ENCODE results near the gene NTRK3. TPM values are rescaled to one million over a fixed set of nuclear protein-coding genes. Genes with fewer than 3 reads are reported as not detected.
A peak's percentile ranks its signal among the peaks of the same experiment; 100 is the strongest.

Gene NTRK3
- total and polyA plus RNA-seq, 12 donors = 1.6 to 8.5 (median 3.3) TPM

DNA sequence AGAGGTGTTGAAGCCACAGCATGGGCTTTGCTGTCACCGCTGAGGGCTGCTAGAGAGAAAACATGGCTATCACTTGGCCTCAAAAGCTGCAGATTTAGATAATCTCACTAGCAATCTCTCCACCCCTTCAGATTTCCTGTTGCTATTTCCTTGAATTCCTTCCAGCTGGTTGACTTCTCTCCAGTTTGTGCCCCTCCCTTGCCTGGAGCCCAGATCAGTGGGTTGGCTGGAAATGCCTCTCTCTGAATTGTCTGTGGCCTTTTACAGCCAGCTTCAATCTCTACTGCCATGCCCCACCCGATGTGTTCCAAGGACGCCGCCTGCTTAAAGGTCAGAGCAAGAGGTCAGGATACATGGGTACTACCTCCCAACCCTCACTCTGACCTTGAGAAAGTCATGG is 294.1 kb downstream of the NTRK3 start:
- no peaks in the 10 kb centered on the region for H3K27me3 ChIP-seq
- DNase-seq = no peak
- H3K4me1 ChIP-seq (replicated peaks in 1 of 2) = no peaks in the 10 kb centered on the region
- intact Hi-C loops (cut with DNase I) = no loop called here
- no peaks in the 10 kb centered on the region for H3K9me3 ChIP-seq (replicated peaks in 1 of 3)
- no peak overlapping the region for H3K4me3 ChIP-seq
- WGBS, 4 donors = 16 to 29% (median 21%) methylated on average over 4 of the region's 4 CpGs
- no peaks in the 10 kb centered on the region for H3K36me3 ChIP-seq (replicated peaks in 1 of 2)
- peak overlapping the region in 1 of 5 donors; percentile 10 for H3K27ac ChIP-seq
- no peak for TF ChIP-seq POLR2A (IDR thresholded peaks at IDR 0.05)
- TF ChIP-seq, protein P1, sequence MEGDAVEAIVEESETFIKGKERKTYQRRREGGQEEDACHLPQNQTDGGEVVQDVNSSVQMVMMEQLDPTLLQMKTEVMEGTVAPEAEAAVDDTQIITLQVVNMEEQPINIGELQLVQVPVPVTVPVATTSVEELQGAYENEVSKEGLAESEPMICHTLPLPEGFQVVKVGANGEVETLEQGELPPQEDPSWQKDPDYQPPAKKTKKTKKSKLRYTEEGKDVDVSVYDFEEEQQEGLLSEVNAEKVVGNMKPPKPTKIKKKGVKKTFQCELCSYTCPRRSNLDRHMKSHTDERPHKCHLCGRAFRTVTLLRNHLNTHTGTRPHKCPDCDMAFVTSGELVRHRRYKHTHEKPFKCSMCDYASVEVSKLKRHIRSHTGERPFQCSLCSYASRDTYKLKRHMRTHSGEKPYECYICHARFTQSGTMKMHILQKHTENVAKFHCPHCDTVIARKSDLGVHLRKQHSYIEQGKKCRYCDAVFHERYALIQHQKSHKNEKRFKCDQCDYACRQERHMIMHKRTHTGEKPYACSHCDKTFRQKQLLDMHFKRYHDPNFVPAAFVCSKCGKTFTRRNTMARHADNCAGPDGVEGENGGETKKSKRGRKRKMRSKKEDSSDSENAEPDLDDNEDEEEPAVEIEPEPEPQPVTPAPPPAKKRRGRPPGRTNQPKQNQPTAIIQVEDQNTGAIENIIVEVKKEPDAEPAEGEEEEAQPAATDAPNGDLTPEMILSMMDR (IDR thresholded peaks at IDR 0.05) = no peak

DNA sequence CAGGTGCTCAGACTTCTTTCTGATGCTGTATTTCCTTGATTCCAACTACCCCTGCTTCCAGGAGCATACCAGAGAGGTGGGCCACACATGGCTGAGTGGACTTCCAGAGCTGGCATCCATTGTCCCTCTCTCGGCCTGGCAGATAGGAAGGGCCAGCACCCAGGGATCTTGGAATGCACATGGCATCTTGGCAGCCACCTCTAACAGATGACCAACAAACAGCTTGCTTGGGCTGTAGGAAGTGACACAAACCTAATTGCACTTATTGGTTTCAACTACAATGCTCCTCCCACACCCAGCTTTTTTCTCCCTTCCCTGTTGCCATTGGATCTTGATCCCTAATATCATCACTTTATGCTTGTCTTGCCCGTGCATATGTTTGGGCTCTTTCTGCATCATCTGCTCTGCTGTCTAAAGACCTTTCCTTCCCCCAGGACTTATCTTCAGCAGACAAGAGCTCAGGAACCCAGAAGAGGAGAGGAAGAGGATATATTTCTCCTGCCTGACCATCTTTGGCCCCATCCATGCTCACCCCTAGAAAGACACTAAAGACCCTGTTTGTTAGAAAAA is 294.6 kb downstream of the NTRK3 start:
- Histone ChIP-seq H3K36me3 (replicated peaks in 1 of 2) (no peaks in the 10 kb centered on the region), H3K4me1 (replicated peaks in 1 of 2) (no peaks in the 10 kb centered on the region), H3K27ac (peak overlapping the region in 1 of 5 donors; percentile 10), H3K9me3 (replicated peaks in 1 of 3) (no peaks in the 10 kb centered on the region), H3K4me3 (no peak overlapping the region), H3K27me3 (no peaks in the 10 kb centered on the region)
- intact Hi-C loops (cut with DNase I) = no loop called here
- 69 to 83% (median 74%) methylated on average over 2 of the region's 2 CpGs for WGBS, 4 donors
- TF ChIP-seq POLR2A (IDR thresholded peaks at IDR 0.05) = no peak
- TF ChIP-seq, protein P1 (IDR thresholded peaks at IDR 0.05) = no peak
- DNase-seq = no peak

- Histone ChIP-seq H3K27ac (no peak overlapping the region), H3K4me3 (no peak overlapping the region), H3K9me3 (replicated peaks in 1 of 3) (no peaks in the 10 kb centered on the region), H3K4me1 (replicated peaks in 1 of 2) (no peaks in the 10 kb centered on the region), H3K36me3 (replicated peaks in 1 of 2) (no peaks in the 10 kb centered on the region), H3K27me3 (no peaks in the 10 kb centered on the region)
- intact Hi-C loops (cut with DNase I) = no loop called here
- no peak for DNase-seq
- TF ChIP-seq, protein P1 (IDR thresholded peaks at IDR 0.05) = no peak
- TF ChIP-seq POLR2A (IDR thresholded peaks at IDR 0.05) = no peak
- 70 to 83% (median 81%) methylated on average over 4 of the region's 4 CpGs for WGBS, 4 donors
Observed at GRCh38 chr15:87959662-87960061, 296.9 kb downstream of the NTRK3 start.

GRCh38 chr15:87959080-87959479 is 297.5 kb downstream of the NTRK3 start:
- Histone ChIP-seq H3K27ac (no peak overlapping the region), H3K9me3 (replicated peaks in 1 of 3) (no peaks in the 10 kb centered on the region), H3K36me3 (replicated peaks in 1 of 2) (no peaks in the 10 kb centered on the region), H3K4me1 (replicated peaks in 1 of 2) (no peaks in the 10 kb centered on the region), H3K27me3 (no peaks in the 10 kb centered on the region), H3K4me3 (no peak overlapping the region)
- 69 to 87% (median 79%) methylated on average over 11 of the region's 11 CpGs for WGBS, 4 donors
- no peak for TF ChIP-seq POLR2A (IDR thresholded peaks at IDR 0.05)
- TF ChIP-seq, protein P1 (IDR thresholded peaks at IDR 0.05) = no peak
- no peak for DNase-seq
- intact Hi-C loops (cut with DNase I) = no loop called here
